Transverse colon (tissue), 4 donors: Measurements from ENCODE around the gene COQ2. TPM values are rescaled to one million over a fixed set of nuclear protein-coding genes. Genes with fewer than 3 reads are reported as not detected.
"Not testable (repeated sequence)": the region's sequence is repeated elsewhere in the genome, so short reads cannot be mapped to it uniquely, and the experiment has no call there.

Source experiments
- DNase-seq: peaks from one replicate; pipeline ENCODE4 v3.0.0-alpha.2; 2019
- H3K27ac ChIP-seq, 4 donors: fragments of 200-600 bp; sonication (generic); 2 replicates each; pipeline ENCODE4 v1.5.1; 2016 to 2018; ENCODE audit warnings: inconsistent platforms in 4 of 4
- H3K27me3 ChIP-seq: fragments of 200-600 bp; sonication (generic); 2 replicates; pipeline ENCODE4 v1.5.1; 2017; ENCODE audit warnings: inconsistent platforms
- H3K36me3 ChIP-seq, 4 donors: fragments of 200-600 bp; sonication (generic); 2 replicates each; pipeline ENCODE4 v1.5.1; 2017 to 2019; ENCODE audit warnings: inconsistent platforms in 4 of 4
- H3K4me1 ChIP-seq, 4 donors: fragments of 200-600 bp; sonication (generic); 2 replicates each; pipeline ENCODE4 v1.5.1; 2017 to 2020; ENCODE audit warnings: inconsistent platforms in 4 of 4
- H3K4me3 ChIP-seq, 4 donors: fragments of 200-600 bp; sonication (generic); 1 replicate in 1 of 4; 2 replicates in 3 of 4; pipeline versions ENCODE4 v1.5.1 to v1.6.1; 2017 to 2019; ENCODE audit warnings: inconsistent platforms in 4 of 4
- H3K9me3 ChIP-seq, 2 donors: fragments of 200-600 bp; sonication (generic); 2 replicates each; pipeline ENCODE4 v1.5.1; 2017 to 2019; ENCODE audit warnings: inconsistent platforms in 2 of 2
- EP300 ChIP-seq: sonication (generic); formaldehyde crosslinking; IDR thresholded peaks from one replicate; pipeline ENCODE4 v1.6.1; 2017; ENCODE audit warnings: antibody characterized with exemption, low read depth
- POLR2A ChIP-seq: fragments of 450-650 bp; IDR thresholded peaks from one replicate; pipeline ENCODE4 v1.6.1; 2016; ENCODE audit warnings: antibody characterized with exemption, mild to moderate bottlenecking, moderate library complexity
- POLR2AphosphoS5 ChIP-seq, 3 donors: sonication (generic); formaldehyde crosslinking; IDR thresholded peaks; one replicate each; pipeline ENCODE4 v1.6.1; 2016; ENCODE audit warnings: antibody characterized with exemption in 3 of 3
- WGBS, 2 donors: methylation state at CpG; one replicate each; pipeline ENCODE4 v1.1.5; 2018; ENCODE audit warnings: low coverage in 1 of 2; 5-methylcytosine and 5-hydroxymethylcytosine counted together
- in situ Hi-C, 4 donors: fragments of 200-750 bp; cut with MboI; loops; one replicate each; pipeline versions ENCODE4 v1.15.0 to v1.15.1; 2017; ENCODE audit warnings: low sequenced_read_pairs in 3 of 4, low pct_ligation_motif_present in 1 of 4, low pct_unique_long_range_greater_than_20kb in 1 of 4
- intact Hi-C: fragments of 100-400 bp; cut with DNase I; formaldehyde crosslinking; loops from one replicate; pipeline ENCODE4 v1.15.1; 2023; ENCODE audit warnings: low total_unique reads
- total RNA-seq, 4 donors: library from RNA; depleted of rRNA; stranded (reverse); fragments of >200 nt; gene quantifications; one replicate each; pipeline ENCODE4 v1.1.0, GENCODE V29; 2016
- TF ChIP-seq, protein P1 (sequence below), 5 experiments: fragments of 200-600 bp in 3 of 5; fragments of 450-650 bp in 2 of 5; sonication (generic) in 3 of 5; IDR thresholded peaks; 1 replicate in 2 of 5; 2 replicates in 3 of 5; pipeline ENCODE4 v1.5.1; 2016 to 2017; ENCODE audit warnings: antibody characterized with exemption in 5 of 5, inconsistent platforms in 3 of 5, mild to moderate bottlenecking in 2 of 5, moderate library complexity in 1 of 5

The COQ2 gene
- total RNA-seq, 4 donors from 2014 or later = 0.75 to 14.4 (median 12.2) TPM

DNA sequence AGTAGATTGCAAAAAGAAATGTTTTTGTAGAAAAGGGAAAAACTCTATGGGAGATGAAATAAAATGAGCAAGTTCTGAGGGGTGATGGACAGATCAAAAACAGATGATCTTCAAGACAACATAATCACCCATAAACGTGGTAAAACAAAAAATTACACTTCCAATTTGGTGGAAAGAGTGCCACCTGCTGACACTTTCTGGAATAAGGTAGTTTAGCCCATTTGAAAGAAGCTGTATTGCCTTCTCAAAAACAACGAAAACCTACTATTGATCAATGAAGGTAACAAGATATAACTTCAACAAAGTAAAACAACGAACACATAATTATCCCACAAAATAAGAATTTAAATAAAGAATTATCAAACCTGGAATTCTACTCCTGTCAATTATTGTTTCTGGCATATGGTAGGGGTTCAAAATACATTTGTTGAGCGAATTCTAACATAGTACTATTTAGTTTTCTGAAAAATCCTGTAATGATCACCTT is 2.5 kb downstream of the COQ2 start:
- Histone ChIP-seq H3K9me3 (no peaks in the 10 kb centered on the region), H3K36me3 (peaks cover 0 to 11% (median 0%) of the 10 kb centered on the region in 4 donors), H3K27ac (no peak overlapping the region), H3K4me1 (peaks cover 5 to 37% (median 20%) of the 10 kb centered on the region in 4 donors), H3K27me3 (no peaks in the 10 kb centered on the region), H3K4me3 (no peak overlapping the region)
- DNase-seq = peak; percentile 43
- in situ Hi-C loops = loop anchor here in 2 of 4 donors (10.0 to 25.0 kb wide), 3 partner anchors 173 to 820 kb away; partner anchors contain the start of genes SEC31A (in 2 of the 2), HELQ (in 1 of the 2) and MRPS18C (in 1 of the 2)
- WGBS, 2 donors = 28 to 32% methylated on average over 4 of the region's 4 CpGs
- TF ChIP-seq, protein P1, sequence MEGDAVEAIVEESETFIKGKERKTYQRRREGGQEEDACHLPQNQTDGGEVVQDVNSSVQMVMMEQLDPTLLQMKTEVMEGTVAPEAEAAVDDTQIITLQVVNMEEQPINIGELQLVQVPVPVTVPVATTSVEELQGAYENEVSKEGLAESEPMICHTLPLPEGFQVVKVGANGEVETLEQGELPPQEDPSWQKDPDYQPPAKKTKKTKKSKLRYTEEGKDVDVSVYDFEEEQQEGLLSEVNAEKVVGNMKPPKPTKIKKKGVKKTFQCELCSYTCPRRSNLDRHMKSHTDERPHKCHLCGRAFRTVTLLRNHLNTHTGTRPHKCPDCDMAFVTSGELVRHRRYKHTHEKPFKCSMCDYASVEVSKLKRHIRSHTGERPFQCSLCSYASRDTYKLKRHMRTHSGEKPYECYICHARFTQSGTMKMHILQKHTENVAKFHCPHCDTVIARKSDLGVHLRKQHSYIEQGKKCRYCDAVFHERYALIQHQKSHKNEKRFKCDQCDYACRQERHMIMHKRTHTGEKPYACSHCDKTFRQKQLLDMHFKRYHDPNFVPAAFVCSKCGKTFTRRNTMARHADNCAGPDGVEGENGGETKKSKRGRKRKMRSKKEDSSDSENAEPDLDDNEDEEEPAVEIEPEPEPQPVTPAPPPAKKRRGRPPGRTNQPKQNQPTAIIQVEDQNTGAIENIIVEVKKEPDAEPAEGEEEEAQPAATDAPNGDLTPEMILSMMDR (IDR thresholded peaks at IDR 0.05) = peak; percentile 64 to 75 (median 69)
- no peak for TF ChIP-seq POLR2A
- intact Hi-C loops = no loop called here

DNA sequence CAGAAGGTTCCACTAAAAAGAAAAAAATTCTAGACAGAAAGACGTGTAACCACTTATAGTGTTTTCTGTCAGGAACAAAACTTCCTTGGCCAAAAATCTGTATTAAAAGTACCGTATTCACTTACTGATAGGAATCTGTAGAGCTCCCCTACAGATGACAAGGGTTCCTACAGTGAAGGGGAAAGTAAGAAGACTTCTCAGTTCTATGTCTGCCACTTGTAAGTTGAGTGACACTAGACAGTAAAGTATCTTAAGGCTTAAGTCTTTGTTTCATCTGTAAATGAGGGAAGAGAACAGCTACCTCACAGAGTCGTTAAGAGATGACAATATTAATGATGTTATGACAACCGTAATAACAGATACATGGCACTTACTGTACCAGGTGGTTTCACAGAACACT is 3.3 kb downstream of the COQ2 start:
- Histone ChIP-seq H3K4me1 (peaks cover 5 to 37% (median 20%) of the 10 kb centered on the region in 4 donors), H3K9me3 (no peaks in the 10 kb centered on the region), H3K27me3 (no peaks in the 10 kb centered on the region), H3K27ac (no peak overlapping the region), H3K4me3 (no peak overlapping the region), H3K36me3 (peaks cover 0 to 11% (median 0%) of the 10 kb centered on the region in 4 donors)
- intact Hi-C loops = no loop called here
- 58% methylated on average over 4 of the region's 4 CpGs for WGBS, 2 donors
- in situ Hi-C loops = loop anchor here in 2 of 4 donors (10.0 to 25.0 kb wide), 3 partner anchors 173 to 819 kb away; partner anchors contain the start of genes SEC31A (in 2 of the 2), HELQ (in 1 of the 2) and MRPS18C (in 1 of the 2)
- TF ChIP-seq, protein P1 (IDR thresholded peaks at IDR 0.05) = no peak
- TF ChIP-seq POLR2A (no peak), EP300 (no peak), POLR2AphosphoS5 (IDR thresholded peaks at IDR 0.05) (no peak)
- no peak for DNase-seq

DNA sequence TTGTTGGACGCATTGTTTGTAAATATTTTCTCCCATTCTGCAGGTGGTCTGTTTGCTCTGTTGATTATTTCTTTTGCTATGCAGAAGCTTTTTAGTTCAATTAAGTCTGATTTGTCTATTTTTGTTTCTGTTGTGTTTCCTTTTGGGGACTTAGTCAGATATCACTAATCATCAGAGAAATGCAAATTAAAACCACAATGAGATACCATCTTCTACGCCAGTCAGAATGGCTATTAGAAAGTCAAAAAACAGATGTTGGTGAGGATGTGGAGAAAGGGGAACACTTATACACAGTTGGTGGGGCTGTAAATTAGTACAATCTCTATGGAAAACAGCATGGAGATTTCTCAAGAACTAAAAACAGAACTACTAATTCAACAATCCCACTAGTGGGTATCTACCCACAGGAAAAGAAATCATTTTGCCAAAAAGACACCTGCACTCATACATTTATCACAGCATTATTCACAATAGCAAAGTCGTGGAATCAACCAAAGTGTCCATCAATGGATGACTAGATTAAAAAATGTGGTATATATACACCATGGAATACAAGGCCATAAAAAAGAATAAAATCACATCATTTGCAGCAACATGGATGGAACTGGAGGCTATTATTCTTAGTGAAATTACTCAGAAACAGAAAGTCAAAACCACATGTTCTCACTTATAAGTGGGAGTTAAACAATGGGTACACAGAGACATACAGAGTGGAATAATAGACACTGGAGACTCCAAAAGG is 8.1 kb downstream of the COQ2 start:
- intact Hi-C loops = no loop called here
- Histone ChIP-seq H3K4me3 (no peak overlapping the region), H3K9me3 (no peaks in the 10 kb centered on the region), H3K27me3 (no peaks in the 10 kb centered on the region), H3K4me1 (peaks cover 0 to 7% (median 5%) of the 10 kb centered on the region in 4 donors), H3K27ac (no peak overlapping the region), H3K36me3 (peaks cover 0 to 11% (median 0%) of the 10 kb centered on the region in 4 donors)
- DNase-seq = no peak
- in situ Hi-C loops = loop anchor here in 2 of 4 donors (25.0 kb wide), 2 partner anchors 389 to 814 kb away; partner anchors contain the start of gene SEC31A (in 2 of the 2)
- TF ChIP-seq, protein P1 (IDR thresholded peaks at IDR 0.05) = no peak
- TF ChIP-seq EP300 (no peak), POLR2AphosphoS5 (IDR thresholded peaks at IDR 0.05) (no peak), POLR2A (no peak)
- WGBS, 2 donors = 81 to 85% methylated on average over 3 of the region's 3 CpGs

DNA sequence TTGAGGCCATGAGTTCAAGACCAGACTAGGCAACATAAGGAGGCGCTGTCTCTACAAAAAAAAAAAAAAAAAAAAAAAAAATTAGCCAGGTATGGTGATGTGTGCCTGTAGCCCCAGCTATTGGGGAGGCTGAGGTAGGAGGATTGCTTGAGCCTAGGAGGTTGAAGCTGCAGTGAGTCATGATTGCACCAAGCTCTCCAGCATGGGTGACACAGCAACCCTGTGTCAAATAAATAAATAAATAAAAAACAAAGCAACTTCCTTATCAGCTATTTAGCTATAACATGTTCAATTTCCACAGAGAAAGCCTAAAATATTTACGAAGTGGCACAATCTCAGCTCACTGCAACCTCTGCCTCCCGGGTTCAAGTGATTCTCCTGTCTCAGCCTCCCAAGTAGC is 10.7 kb downstream of the COQ2 start:
- H3K9me3 ChIP-seq, H3K27me3 ChIP-seq, intact Hi-C loops, DNase-seq, H3K36me3 ChIP-seq, H3K4me1 ChIP-seq, H3K4me3 ChIP-seq, H3K27ac ChIP-seq: not testable (repeated sequence)
- 98 to 100% methylated on average over 3 of the region's 3 CpGs for WGBS, 2 donors
- in situ Hi-C loops = loop anchor here in 3 of 4 donors (25.0 kb wide), 3 partner anchors 187 to 812 kb away; partner anchors contain the start of gene THAP9 (in 1 of the 3)
